ENCODE measurements around the gene ITPKC. TPM values are rescaled to one million over a fixed set of nuclear protein-coding genes. Genes with fewer than 3 reads are reported as not detected.
"Not testable (repeated sequence)": the region's sequence is repeated elsewhere in the genome, so short reads cannot be mapped to it uniquely, and the experiment has no call there.

ITPKC gene
- total RNA-seq, 1 experiment from 2014 or later, result 11.4 TPM

DNA sequence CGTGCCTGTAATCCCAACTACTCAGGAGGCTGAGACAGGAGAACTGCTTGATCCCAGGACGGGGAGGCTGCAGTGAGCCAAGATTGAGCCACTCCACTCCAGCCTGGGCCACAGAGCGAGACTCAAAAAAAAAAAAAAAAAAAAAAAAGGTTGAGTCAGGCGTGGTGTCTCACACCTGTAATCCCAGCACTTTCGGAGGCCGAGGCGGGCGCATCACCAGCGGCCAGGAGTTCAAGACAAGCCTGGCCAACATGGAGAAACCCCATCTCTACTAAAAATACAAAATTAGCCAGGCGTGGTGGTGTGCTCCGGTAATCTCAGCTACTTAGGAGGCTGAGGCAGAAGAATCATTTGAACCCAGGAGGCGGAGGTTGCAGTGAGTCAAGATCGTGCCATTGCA lies 49.5 kb downstream of the ITPKC start:
- H3K4me2 ChIP-seq (ENCODE audit: low read length); DNase-seq (ENCODE audit: low read depth, low spot score); H2AFZ ChIP-seq (ENCODE audit: low read depth, low read length, poor library complexity, severe bottlenecking); H3K27me3 ChIP-seq (ENCODE audit: insufficient read depth, low read length); H3K9me3 ChIP-seq (ENCODE audit: control insufficient read depth in 1 of 2, insufficient read depth in 1 of 2, low read depth in 1 of 2, low read length in 2 of 2); BruUV-seq (replicated peaks); CTCF ChIA-PET; ATAC-seq; H3K4me3 ChIP-seq (replicated peaks in 1 of 2; ENCODE audit: low read depth in 1 of 2, low read length in 2 of 2); intact Hi-C loops (cut with micrococcal nuclease); H4K20me1 ChIP-seq (ENCODE audit: insufficient read depth); H3K9me2 ChIP-seq (ENCODE audit: insufficient read depth); H3K9ac ChIP-seq (ENCODE audit: low read length); H3K4me1 ChIP-seq (ENCODE audit: control insufficient read depth in 1 of 2, insufficient read depth in 2 of 2, low read length in 2 of 2); H3K27ac ChIP-seq (ENCODE audit: low read depth, low read length): not testable (repeated sequence)
- Histone ChIP-seq H3K36me3 (ENCODE audit: control insufficient read depth in 1 of 2, insufficient read depth in 2 of 2, low read length in 2 of 2) (peaks cover 45% of the 10 kb centered on the region in 2 experiments; a peak in 3 of 4 replicates), H3K79me2 (ENCODE audit: insufficient read depth, low read length) (peaks cover 28% of the 10 kb centered on the region)
- ChIA-PET RAD21 (ENCODE audit: low non-redundant PET in 1 of 2, low total read pairs in 2 of 2, uncharacterized antibody in 2 of 2, unreplicated experiment in 2 of 2) (interaction anchor here in 1 of 2 experiments (0.6 kb wide), 1 partner anchor 12 kb away, joined by 3 read pairs; the partner anchor contains the start of gene RAB4B), POLR2A (interaction anchor here (1.3 kb wide), 1 partner anchor 12 kb away, joined by 5 read pairs; the partner anchor contains the start of gene RAB4B)

- ChIA-PET RAD21 (ENCODE audit: low non-redundant PET in 1 of 2, low total read pairs in 2 of 2, uncharacterized antibody in 2 of 2, unreplicated experiment in 2 of 2) (no interaction called here), POLR2A (interaction anchor here (1.7 kb wide), 1 partner anchor 9 kb away, joined by 4 read pairs; the partner anchor contains the start of gene RAB4B), CTCF (no interaction called here)
- Histone ChIP-seq H3K9ac (ENCODE audit: low read length) (no peak overlapping the region), H3K36me3 (ENCODE audit: control insufficient read depth in 1 of 2, insufficient read depth in 2 of 2, low read length in 2 of 2) (peaks cover 21 to 22% of the 10 kb centered on the region in 2 experiments; a peak in 3 of 4 replicates), H2AFZ (ENCODE audit: low read depth, low read length, poor library complexity, severe bottlenecking) (no peak overlapping the region), H4K20me1 (ENCODE audit: insufficient read depth) (no peaks in the 10 kb centered on the region), H3K4me2 (ENCODE audit: low read length) (no peak overlapping the region), H3K79me2 (ENCODE audit: insufficient read depth, low read length) (peaks cover 3% of the 10 kb centered on the region; the same call in 1 of the 2 replicates), H3K9me3 (ENCODE audit: control insufficient read depth in 1 of 2, insufficient read depth in 1 of 2, low read depth in 1 of 2, low read length in 2 of 2) (no peaks in the 10 kb centered on the region), H3K27ac (ENCODE audit: low read depth, low read length) (no peak overlapping the region), H3K4me3 (replicated peaks in 1 of 2; ENCODE audit: low read depth in 1 of 2, low read length in 2 of 2) (no peak overlapping the region), H3K9me2 (ENCODE audit: insufficient read depth) (no peaks in the 10 kb centered on the region), H3K4me1 (ENCODE audit: control insufficient read depth in 1 of 2, insufficient read depth in 2 of 2, low read length in 2 of 2) (no peaks in the 10 kb centered on the region), H3K27me3 (ENCODE audit: insufficient read depth, low read length) (no peaks in the 10 kb centered on the region)
- no peak for DNase-seq (ENCODE audit: low read depth, low spot score)
- no TSS peak for BruUV-seq (replicated peaks)
- intact Hi-C loops (cut with micrococcal nuclease), result no loop called here
- ATAC-seq, result no peak
- TF ChIP-seq REST (IDR thresholded peaks at IDR 0.05; ENCODE audit: low read depth), result no peak
- no peak for TF ChIP-seq ZFX (IDR thresholded peaks at IDR 0.05)
- TF ChIP-seq YY1 (IDR thresholded peaks at IDR 0.05; ENCODE audit: extremely low read depth, insufficient replicate concordance, low read depth, low read length), result no peak
- no peak for TF ChIP-seq CEBPB (IDR thresholded peaks at IDR 0.05; ENCODE audit: low read depth)
- no peak for TF ChIP-seq SIN3A (IDR thresholded peaks at IDR 0.05; ENCODE audit: low read depth)
- TF ChIP-seq FOSL1 (IDR thresholded peaks at IDR 0.05; ENCODE audit: low read depth), result no peak
- no peak for TF ChIP-seq EGR1 (IDR thresholded peaks at IDR 0.05; ENCODE audit: low read depth)
- no peak for TF ChIP-seq EZH2 (IDR thresholded peaks at IDR 0.05)
- TF ChIP-seq ZBTB33 (IDR thresholded peaks at IDR 0.05; ENCODE audit: extremely low read depth, insufficient replicate concordance, low read length), result no peak
Observed at GRCh38 chr19:40768869-40769268, 52.0 kb downstream of the ITPKC start.
